ENCODE results near the gene FITM1.

GRCh38 chr14:24113801-24114531 is 16.5 kb upstream of the FITM1 start:
- peak in 1 of 4 experiments; percentile 3 for TF ChIP-seq CTCF (IDR thresholded peaks at IDR 0.05)
- TF ChIP-seq POLR2A (IDR thresholded peaks at IDR 0.05), result peak; percentile 36 to 60
- peak; percentile 67 for TF ChIP-seq POLR2AphosphoS5 (IDR thresholded peaks at IDR 0.05)
